WTC11 (cell line): Measurements from ENCODE around the gene RAB8B. TPM values are rescaled to one million over a fixed set of nuclear protein-coding genes. Genes with fewer than 3 reads are reported as not detected.

Experiments used
- ATAC-seq: fragments of 200-7000 bp; cut with Tn5 transposase; 2 replicates; pipeline ENCODE4 v1.10.0; 2021; ENCODE audit warnings: mild to moderate bottlenecking, moderate library complexity
- CTCF ChIA-PET: fragments of 300-600 bp; sonication (Branson Sonifier 250); formaldehyde crosslinking; loops from one replicate; lab custom pipeline; 2021; ENCODE audit warnings: antibody characterized with exemption; lab: Charles Lee
- POLR2A ChIA-PET: fragments of 350-600 bp; sonication (Branson Sonifier 250); formaldehyde crosslinking; loops from one replicate; lab custom pipeline; 2021; ENCODE audit warnings: antibody characterized with exemption; lab: Charles Lee
- DNase-seq: peaks from one replicate; pipeline ENCODE4 v3.0.0; 2021; ENCODE audit warnings: low spot score
- H3K27ac Mint-ChIP-seq: 2 replicates; pipeline ENCODE4 v1.8.0; 2021; ENCODE audit warnings: mixed read lengths
- H3K27me3 Mint-ChIP-seq: 2 replicates; pipeline ENCODE4 v1.8.0; 2021; ENCODE audit warnings: low read depth, mild to moderate bottlenecking, moderate library complexity, mixed read lengths
- H3K36me3 Mint-ChIP-seq: 2 replicates; pipeline ENCODE4 v1.8.0; 2021; ENCODE audit warnings: mixed read lengths
- H3K4me1 Mint-ChIP-seq: 2 replicates; pipeline ENCODE4 v1.8.0; 2022; ENCODE audit warnings: mixed read lengths
- H3K4me3 Mint-ChIP-seq: 2 replicates; pipeline ENCODE4 v1.8.0; 2021; ENCODE audit warnings: mild to moderate bottlenecking, moderate library complexity, mixed read lengths
- H3K9me3 Mint-ChIP-seq: 2 replicates; pipeline ENCODE4 v1.8.0; 2021; ENCODE audit warnings: mixed read lengths
- ATF1 ChIP-seq: sonication (generic); formaldehyde crosslinking; IDR thresholded peaks from 2 replicates; pipeline ENCODE4 v1.8.1; 2023; ENCODE audit warnings: mild to moderate bottlenecking, moderate library complexity, missing genetic modification reagents
- CREB1 ChIP-seq: sonication (generic); formaldehyde crosslinking; IDR thresholded peaks from 2 replicates; pipeline ENCODE4 v1.8.0; 2023; ENCODE audit warnings: mild to moderate bottlenecking, missing genetic modification reagents
- HMGA2 ChIP-seq: fragments of 250-450 bp; sonication (Bioruptor Pico); IDR thresholded peaks from 2 replicates; pipeline ENCODE4 v1.4.0; 2021; ENCODE audit warnings: mild to moderate bottlenecking, moderate library complexity
- IRF2 ChIP-seq: sonication (generic); formaldehyde crosslinking; IDR thresholded peaks from 2 replicates; pipeline ENCODE4 v1.8.0; 2022; ENCODE audit warnings: low read depth, missing genetic modification reagents, borderline replicate concordance
- JUN ChIP-seq: sonication (generic); formaldehyde crosslinking; IDR thresholded peaks from 2 replicates; pipeline ENCODE4 v1.8.0; 2023; ENCODE audit warnings: mild to moderate bottlenecking, missing genetic modification reagents
- NFE2L1 ChIP-seq: sonication (generic); formaldehyde crosslinking; IDR thresholded peaks from 2 replicates; pipeline ENCODE4 v1.8.1; 2023; ENCODE audit warnings: missing genetic modification reagents
- SMAD3 ChIP-seq: sonication (generic); formaldehyde crosslinking; IDR thresholded peaks from 2 replicates; pipeline ENCODE4 v1.8.0; 2022; ENCODE audit warnings: missing genetic modification reagents, mild to moderate bottlenecking, borderline replicate concordance
- TCF7 ChIP-seq: sonication (generic); formaldehyde crosslinking; IDR thresholded peaks from 2 replicates; pipeline ENCODE4 v1.8.0; 2022; ENCODE audit warnings: mild to moderate bottlenecking, low read depth, missing genetic modification reagents, moderate library complexity
- ZNF219 ChIP-seq: sonication (generic); formaldehyde crosslinking; IDR thresholded peaks from 2 replicates; pipeline ENCODE4 v1.8.0; 2023; ENCODE audit warnings: missing genetic modification reagents, mild to moderate bottlenecking, borderline replicate concordance
- ZNF232 ChIP-seq: sonication (generic); formaldehyde crosslinking; IDR thresholded peaks from 2 replicates; pipeline ENCODE4 v1.8.0; 2022; ENCODE audit warnings: mild to moderate bottlenecking, missing genetic modification reagents
- ZNF317 ChIP-seq: sonication (generic); formaldehyde crosslinking; IDR thresholded peaks from 2 replicates; pipeline ENCODE4 v1.8.1; 2023; ENCODE audit warnings: low read depth, mild to moderate bottlenecking, moderate library complexity, missing genetic modification reagents, borderline replicate concordance
- total RNA-seq: library from RNA; stranded (reverse); gene quantifications from 3 replicates; pipeline ENCODE4 v1.2.3, GENCODE V29; 2021
- TF ChIP-seq, protein P1 (sequence below): fragments of 250-450 bp; sonication (Bioruptor Pico); IDR thresholded peaks from 2 replicates; pipeline ENCODE4 v1.8.0; 2021; ENCODE audit warnings: mild to moderate bottlenecking
- TF ChIP-seq, protein P2 (sequence below): sonication (generic); formaldehyde crosslinking; IDR thresholded peaks from 2 replicates; pipeline ENCODE4 v1.8.1; 2022; ENCODE audit warnings: mild to moderate bottlenecking, missing genetic modification reagents, moderate library complexity, borderline replicate concordance
- TF ChIP-seq, protein P3 (sequence below): fragments of 250-450 bp; sonication (Bioruptor Pico); IDR thresholded peaks from 2 replicates; pipeline ENCODE4 v1.9.0; 2021; ENCODE audit warnings: mild to moderate bottlenecking
- TF ChIP-seq, protein P4 (sequence below): sonication (generic); formaldehyde crosslinking; IDR thresholded peaks from 2 replicates; pipeline ENCODE4 v1.8.1; 2022; ENCODE audit warnings: missing genetic modification reagents, borderline replicate concordance
- TF ChIP-seq, protein P5 (sequence below): sonication (generic); formaldehyde crosslinking; IDR thresholded peaks from 2 replicates; pipeline ENCODE4 v1.8.1; 2023; ENCODE audit warnings: mild to moderate bottlenecking, missing genetic modification reagents, borderline replicate concordance

RAB8B gene
- total RNA-seq, 1 experiment from 2014 or later, result 32.5 TPM

DNA sequence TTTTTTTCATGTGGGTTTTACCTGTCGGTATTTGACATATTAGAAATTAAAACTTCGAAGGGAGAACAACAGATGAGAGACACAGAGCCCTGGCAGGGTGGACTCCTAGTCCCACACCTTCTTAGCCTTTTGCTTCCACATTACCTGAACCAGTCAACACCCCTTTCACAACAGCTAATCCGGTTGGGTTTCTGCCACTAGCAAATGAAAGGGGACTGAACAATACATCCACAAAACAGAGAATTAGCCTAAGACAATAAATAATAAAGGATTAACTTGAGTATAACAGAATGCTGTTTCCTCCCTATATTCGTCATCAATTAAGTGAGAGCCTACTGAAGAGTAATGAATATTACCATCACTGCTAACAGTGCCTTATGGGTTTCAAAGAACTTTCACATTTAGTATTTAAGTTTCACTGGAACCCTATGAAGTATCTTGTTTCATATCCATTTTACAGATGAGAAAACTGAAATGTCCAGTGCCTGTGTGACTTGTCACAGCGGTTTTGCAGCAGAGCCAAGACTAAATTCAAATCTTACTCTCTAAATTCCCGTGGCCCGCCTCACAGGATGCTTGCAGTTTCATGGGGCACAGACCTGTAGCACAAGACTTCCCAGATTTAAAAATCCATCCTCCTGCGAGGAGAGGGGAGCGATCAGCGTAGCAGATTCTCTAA is 1.0 kb upstream of the RAB8B start (continued):
- no peak for TF ChIP-seq ATF1 (CRISPR knock-in tag)
- TF ChIP-seq JUN (CRISPR knock-in tag), result no peak
- TF ChIP-seq, all 79 proteins: peak for 0

DNA sequence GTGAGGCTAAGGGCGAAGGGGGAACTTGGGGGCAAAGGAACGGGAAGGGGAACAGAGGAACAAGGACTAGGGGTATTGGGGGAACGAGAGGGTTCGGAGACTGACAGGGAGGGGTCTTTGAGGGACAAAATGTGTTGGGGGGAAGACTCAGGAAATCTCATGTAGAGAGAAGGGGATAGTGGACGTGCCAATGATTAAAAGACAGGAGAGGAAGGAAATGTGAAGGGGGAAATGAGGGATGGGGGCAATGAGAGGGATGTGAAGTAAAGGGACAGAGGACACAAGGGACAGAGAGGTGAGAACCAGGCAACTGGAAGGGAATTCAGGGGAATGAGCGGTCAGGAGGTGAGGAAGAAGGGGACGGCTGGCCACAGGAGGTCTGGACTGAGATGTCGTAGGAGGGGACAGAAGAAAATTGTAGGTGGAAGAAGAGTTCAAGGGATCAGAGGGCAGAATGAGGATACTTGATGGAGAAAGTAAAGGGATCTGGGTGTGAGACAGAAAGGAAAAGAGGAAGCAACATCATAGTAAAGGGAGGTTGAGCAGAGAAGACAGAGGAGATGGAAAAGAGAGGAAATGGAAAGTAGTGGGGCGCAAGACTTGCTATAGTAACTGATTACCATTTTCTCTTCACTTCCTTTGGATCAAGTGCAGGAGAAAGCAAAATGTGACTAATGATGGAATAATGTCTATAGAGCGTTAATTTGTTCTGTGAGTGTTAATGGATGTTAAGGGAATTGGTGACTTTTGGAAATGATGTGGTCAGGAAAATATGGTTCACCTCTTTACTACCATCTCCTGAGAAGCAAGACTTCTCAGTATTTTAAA is 749 bp downstream of the RAB8B start:
- no peaks in the 10 kb centered on the region for H3K27me3 Mint-ChIP-seq
- DNase-seq, result no peak
- peak overlapping the region; percentile 1; the same call in 1 of the 2 replicates for H3K27ac Mint-ChIP-seq
- H3K36me3 Mint-ChIP-seq, result no peaks in the 10 kb centered on the region
- H3K4me3 Mint-ChIP-seq, result peak overlapping the region; percentile 79
- no peak for ATAC-seq
- peaks cover 43% of the 10 kb centered on the region for H3K4me1 Mint-ChIP-seq
- ChIA-PET CTCF (interaction anchor here (1.8 kb wide), 1 partner anchor 12 kb away, joined by 4 read pairs; no protein-coding TSS in a partner anchor), POLR2A (no interaction called here)
- H3K9me3 Mint-ChIP-seq, result no peaks in the 10 kb centered on the region
- TF ChIP-seq, protein P1, sequence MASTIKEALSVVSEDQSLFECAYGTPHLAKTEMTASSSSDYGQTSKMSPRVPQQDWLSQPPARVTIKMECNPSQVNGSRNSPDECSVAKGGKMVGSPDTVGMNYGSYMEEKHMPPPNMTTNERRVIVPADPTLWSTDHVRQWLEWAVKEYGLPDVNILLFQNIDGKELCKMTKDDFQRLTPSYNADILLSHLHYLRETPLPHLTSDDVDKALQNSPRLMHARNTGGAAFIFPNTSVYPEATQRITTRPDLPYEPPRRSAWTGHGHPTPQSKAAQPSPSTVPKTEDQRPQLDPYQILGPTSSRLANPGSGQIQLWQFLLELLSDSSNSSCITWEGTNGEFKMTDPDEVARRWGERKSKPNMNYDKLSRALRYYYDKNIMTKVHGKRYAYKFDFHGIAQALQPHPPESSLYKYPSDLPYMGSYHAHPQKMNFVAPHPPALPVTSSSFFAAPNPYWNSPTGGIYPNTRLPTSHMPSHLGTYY, result no peak
- TF ChIP-seq IRF2 (CRISPR knock-in tag) (no peak), ZNF219 (CRISPR knock-in tag) (no peak), ZNF317 (CRISPR knock-in tag) (no peak)
- TF ChIP-seq, protein P2, sequence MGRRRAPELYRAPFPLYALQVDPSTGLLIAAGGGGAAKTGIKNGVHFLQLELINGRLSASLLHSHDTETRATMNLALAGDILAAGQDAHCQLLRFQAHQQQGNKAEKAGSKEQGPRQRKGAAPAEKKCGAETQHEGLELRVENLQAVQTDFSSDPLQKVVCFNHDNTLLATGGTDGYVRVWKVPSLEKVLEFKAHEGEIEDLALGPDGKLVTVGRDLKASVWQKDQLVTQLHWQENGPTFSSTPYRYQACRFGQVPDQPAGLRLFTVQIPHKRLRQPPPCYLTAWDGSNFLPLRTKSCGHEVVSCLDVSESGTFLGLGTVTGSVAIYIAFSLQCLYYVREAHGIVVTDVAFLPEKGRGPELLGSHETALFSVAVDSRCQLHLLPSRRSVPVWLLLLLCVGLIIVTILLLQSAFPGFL (CRISPR knock-in tag), result no peak
- TF ChIP-seq, protein P3, sequence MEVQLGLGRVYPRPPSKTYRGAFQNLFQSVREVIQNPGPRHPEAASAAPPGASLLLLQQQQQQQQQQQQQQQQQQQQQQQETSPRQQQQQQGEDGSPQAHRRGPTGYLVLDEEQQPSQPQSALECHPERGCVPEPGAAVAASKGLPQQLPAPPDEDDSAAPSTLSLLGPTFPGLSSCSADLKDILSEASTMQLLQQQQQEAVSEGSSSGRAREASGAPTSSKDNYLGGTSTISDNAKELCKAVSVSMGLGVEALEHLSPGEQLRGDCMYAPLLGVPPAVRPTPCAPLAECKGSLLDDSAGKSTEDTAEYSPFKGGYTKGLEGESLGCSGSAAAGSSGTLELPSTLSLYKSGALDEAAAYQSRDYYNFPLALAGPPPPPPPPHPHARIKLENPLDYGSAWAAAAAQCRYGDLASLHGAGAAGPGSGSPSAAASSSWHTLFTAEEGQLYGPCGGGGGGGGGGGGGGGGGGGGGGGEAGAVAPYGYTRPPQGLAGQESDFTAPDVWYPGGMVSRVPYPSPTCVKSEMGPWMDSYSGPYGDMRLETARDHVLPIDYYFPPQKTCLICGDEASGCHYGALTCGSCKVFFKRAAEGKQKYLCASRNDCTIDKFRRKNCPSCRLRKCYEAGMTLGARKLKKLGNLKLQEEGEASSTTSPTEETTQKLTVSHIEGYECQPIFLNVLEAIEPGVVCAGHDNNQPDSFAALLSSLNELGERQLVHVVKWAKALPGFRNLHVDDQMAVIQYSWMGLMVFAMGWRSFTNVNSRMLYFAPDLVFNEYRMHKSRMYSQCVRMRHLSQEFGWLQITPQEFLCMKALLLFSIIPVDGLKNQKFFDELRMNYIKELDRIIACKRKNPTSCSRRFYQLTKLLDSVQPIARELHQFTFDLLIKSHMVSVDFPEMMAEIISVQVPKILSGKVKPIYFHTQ (CRISPR knock-in tag), result no peak

DNA sequence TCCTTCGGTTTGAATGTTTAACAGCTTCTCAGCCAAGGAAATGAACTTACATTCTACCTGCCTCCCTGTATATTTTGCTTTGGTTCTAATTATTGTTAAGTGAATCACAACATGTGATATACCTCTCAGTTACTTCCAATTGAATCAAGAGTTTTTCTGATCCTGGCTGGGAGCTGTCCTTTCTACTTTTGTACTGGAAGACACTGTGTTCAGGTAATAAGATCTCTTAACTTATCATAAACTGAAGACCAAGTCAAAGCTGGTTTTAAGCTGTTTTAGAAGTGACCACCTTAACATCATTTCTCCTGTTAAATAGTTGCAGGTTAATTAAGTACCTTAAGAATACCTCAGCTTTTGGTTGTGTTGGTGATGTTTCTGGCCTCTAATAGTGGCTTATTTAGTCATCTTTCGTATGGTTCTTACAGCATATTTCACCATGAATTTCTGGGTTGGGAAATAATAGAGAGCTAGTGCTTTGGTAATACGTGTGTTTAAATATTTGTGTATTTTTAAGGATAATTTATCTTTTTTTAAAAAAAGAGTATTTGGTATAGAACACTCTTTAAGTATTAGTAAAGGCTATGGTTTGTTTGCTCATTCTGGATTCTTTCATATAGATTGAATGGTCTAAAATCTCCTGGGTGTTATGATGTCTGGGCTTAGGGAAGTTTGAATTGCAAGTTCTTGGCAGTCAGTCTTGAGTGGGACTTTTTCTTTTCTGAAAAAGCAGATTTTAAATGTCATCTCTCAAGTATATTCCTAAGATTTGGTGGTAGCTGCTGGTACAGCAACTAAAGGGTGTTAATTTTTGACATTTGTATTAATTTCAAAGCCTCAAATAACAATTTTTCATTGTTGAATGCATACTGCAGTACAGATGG is 1.6 kb downstream of the RAB8B start:
- Mint-ChIP-seq H3K4me3 (peak overlapping the region; percentile 79), H3K4me1 (peaks cover 52% of the 10 kb centered on the region), H3K36me3 (no peaks in the 10 kb centered on the region), H3K9me3 (no peaks in the 10 kb centered on the region), H3K27me3 (no peaks in the 10 kb centered on the region), H3K27ac (no peak overlapping the region)
- ATAC-seq, result no peak
- POLR2A ChIA-PET, result no interaction called here
- DNase-seq, result no peak
- CTCF ChIA-PET, result interaction anchor here (1.8 kb wide), 1 partner anchor 11 kb away, joined by 4 read pairs; no protein-coding TSS in a partner anchor
- TF ChIP-seq TCF7 (CRISPR knock-in tag) (no peak), SMAD3 (no peak), HMGA2 (CRISPR knock-in tag) (no peak), ZNF232 (CRISPR knock-in tag) (no peak), NFE2L1 (CRISPR knock-in tag) (no peak), CREB1 (CRISPR knock-in tag) (no peak)
- TF ChIP-seq, protein P4, sequence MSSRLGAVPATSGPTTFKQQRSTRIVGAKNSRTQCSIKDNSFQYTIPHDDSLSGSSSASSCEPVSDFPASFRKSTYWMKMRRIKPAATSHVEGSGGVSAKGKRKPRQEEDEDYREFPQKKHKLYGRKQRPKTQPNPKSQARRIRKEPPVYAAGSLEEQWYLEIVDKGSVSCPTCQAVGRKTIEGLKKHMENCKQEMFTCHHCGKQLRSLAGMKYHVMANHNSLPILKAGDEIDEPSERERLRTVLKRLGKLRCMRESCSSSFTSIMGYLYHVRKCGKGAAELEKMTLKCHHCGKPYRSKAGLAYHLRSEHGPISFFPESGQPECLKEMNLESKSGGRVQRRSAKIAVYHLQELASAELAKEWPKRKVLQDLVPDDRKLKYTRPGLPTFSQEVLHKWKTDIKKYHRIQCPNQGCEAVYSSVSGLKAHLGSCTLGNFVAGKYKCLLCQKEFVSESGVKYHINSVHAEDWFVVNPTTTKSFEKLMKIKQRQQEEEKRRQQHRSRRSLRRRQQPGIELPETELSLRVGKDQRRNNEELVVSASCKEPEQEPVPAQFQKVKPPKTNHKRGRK, result no peak
- TF ChIP-seq, protein P2 (CRISPR knock-in tag), result no peak
- TF ChIP-seq, protein P5, sequence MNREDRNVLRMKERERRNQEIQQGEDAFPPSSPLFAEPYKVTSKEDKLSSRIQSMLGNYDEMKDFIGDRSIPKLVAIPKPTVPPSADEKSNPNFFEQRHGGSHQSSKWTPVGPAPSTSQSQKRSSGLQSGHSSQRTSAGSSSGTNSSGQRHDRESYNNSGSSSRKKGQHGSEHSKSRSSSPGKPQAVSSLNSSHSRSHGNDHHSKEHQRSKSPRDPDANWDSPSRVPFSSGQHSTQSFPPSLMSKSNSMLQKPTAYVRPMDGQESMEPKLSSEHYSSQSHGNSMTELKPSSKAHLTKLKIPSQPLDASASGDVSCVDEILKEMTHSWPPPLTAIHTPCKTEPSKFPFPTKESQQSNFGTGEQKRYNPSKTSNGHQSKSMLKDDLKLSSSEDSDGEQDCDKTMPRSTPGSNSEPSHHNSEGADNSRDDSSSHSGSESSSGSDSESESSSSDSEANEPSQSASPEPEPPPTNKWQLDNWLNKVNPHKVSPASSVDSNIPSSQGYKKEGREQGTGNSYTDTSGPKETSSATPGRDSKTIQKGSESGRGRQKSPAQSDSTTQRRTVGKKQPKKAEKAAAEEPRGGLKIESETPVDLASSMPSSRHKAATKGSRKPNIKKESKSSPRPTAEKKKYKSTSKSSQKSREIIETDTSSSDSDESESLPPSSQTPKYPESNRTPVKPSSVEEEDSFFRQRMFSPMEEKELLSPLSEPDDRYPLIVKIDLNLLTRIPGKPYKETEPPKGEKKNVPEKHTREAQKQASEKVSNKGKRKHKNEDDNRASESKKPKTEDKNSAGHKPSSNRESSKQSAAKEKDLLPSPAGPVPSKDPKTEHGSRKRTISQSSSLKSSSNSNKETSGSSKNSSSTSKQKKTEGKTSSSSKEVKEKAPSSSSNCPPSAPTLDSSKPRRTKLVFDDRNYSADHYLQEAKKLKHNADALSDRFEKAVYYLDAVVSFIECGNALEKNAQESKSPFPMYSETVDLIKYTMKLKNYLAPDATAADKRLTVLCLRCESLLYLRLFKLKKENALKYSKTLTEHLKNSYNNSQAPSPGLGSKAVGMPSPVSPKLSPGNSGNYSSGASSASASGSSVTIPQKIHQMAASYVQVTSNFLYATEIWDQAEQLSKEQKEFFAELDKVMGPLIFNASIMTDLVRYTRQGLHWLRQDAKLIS (CRISPR knock-in tag), result no peak
